ENCODE results near the gene DEPDC4.

The DEPDC4 gene

GRCh38 chr12:100213016-100213891 lies 53.6 kb downstream of the DEPDC4 start:
- no peak for DNase-seq

GRCh38 chr12:100211698-100212097 lies 55.2 kb downstream of the DEPDC4 start:
- DNase-seq: no peak

GRCh38 chr12:100208834-100209233 lies 58.0 kb downstream of the DEPDC4 start:
- no peak for DNase-seq

- DNase-seq: no peak
These were observed 59.6 kb downstream of the DEPDC4 start for GRCh38 chr12:100207311-100207710.

- DNase-seq: no peak
These were observed 65.1 kb downstream of the DEPDC4 start for GRCh38 chr12:100201604-100202423.

- peak; percentile 95 for DNase-seq
These were observed 66.3 kb downstream of the DEPDC4 start, which contains the start of gene ACTR6 for GRCh38 chr12:100200463-100201181. Gene ACTR6 (plus strand): TSS chr12:100200815. CDS start chr12:100200852, 37 bp downstream.

- DNase-seq: peak; percentile 21
These were observed 67.3 kb downstream of the DEPDC4 start for GRCh38 chr12:100199347-100200149.

GRCh38 chr12:100199023-100199346 lies 67.9 kb downstream of the DEPDC4 start:
- DNase-seq: no peak

- DNase-seq: no peak
These were observed 69.4 kb downstream of the DEPDC4 start for GRCh38 chr12:100197486-100197885.

- no peak for DNase-seq
These were observed 73.8 kb downstream of the DEPDC4 start for GRCh38 chr12:100193085-100193484.

Measured in fibroblast of skin of back (primary cell).